ENCODE measurements around the gene LIMS3. TPM values are rescaled to one million over a fixed set of nuclear protein-coding genes. Genes with fewer than 3 reads are reported as not detected.
"Not testable (repeated sequence)": the region's sequence is repeated elsewhere in the genome, so short reads cannot be mapped to it uniquely, and the experiment has no call there.

Gene LIMS3
- total and polyA plus RNA-seq, 11 donors, result 0.61 to 8.2 (median 3.2) TPM

GRCh38 chr2:109927803-109928202 lies 29.3 kb downstream of the LIMS3 start:
- H3K4me3 ChIP-seq; H3K27ac ChIP-seq; H3K27me3 ChIP-seq; H3K4me1 ChIP-seq; ATAC-seq; H3K9me3 ChIP-seq; H3K36me3 ChIP-seq; intact Hi-C loops (cut with DNase I); DNase-seq: not testable (repeated sequence)
- WGBS, 4 donors, result no CpG with 5 or more reads among the region's 4 CpGs

- intact Hi-C loops (cut with DNase I); H3K36me3 ChIP-seq; H3K4me3 ChIP-seq; H3K27me3 ChIP-seq; H3K27ac ChIP-seq; ATAC-seq; H3K4me1 ChIP-seq; H3K9me3 ChIP-seq; DNase-seq: not testable (repeated sequence)
- WGBS, 4 donors, result no CpG with 5 or more reads among the region's 1 CpG
These were observed 30.7 kb downstream of the LIMS3 start for GRCh38 chr2:109929222-109929621.

GRCh38 chr2:109936534-109936933 lies 38.0 kb downstream of the LIMS3 start:
- H3K4me3 ChIP-seq; DNase-seq; ATAC-seq; H3K4me1 ChIP-seq; intact Hi-C loops (cut with DNase I); H3K36me3 ChIP-seq; H3K27ac ChIP-seq; H3K27me3 ChIP-seq; H3K9me3 ChIP-seq: not testable (repeated sequence)
- no CpG with 5 or more reads among the region's 6 CpGs for WGBS, 4 donors

- no CpG with 5 or more reads among the region's 3 CpGs for WGBS, 4 donors
- ATAC-seq; H3K27me3 ChIP-seq; DNase-seq; H3K4me3 ChIP-seq; H3K4me1 ChIP-seq; H3K27ac ChIP-seq; intact Hi-C loops (cut with DNase I); H3K9me3 ChIP-seq; H3K36me3 ChIP-seq: not testable (repeated sequence)
These were observed 46.9 kb downstream of the LIMS3 start for GRCh38 chr2:109945362-109945761.

- H3K27me3 ChIP-seq; H3K4me3 ChIP-seq; H3K36me3 ChIP-seq; DNase-seq; H3K27ac ChIP-seq; intact Hi-C loops (cut with DNase I); H3K9me3 ChIP-seq; H3K4me1 ChIP-seq: not testable (repeated sequence)
- no CpG with 5 or more reads among the region's 71 CpGs for WGBS, 4 donors
- peak in 3 of 4 donors; percentile 64 to 81 (median 72) for ATAC-seq
These were observed 48.9 kb downstream of the LIMS3 start for GRCh38 chr2:109947262-109947958.

- H3K27ac ChIP-seq; H3K36me3 ChIP-seq; H3K4me1 ChIP-seq; H3K9me3 ChIP-seq; intact Hi-C loops (cut with DNase I); H3K4me3 ChIP-seq; H3K27me3 ChIP-seq; DNase-seq: not testable (repeated sequence)
- ATAC-seq, result peak in 2 of 4 donors; percentile 27 to 44
- no CpG with 5 or more reads among the region's 31 CpGs for WGBS, 4 donors
These were observed 49.6 kb downstream of the LIMS3 start for GRCh38 chr2:109947959-109948520.

GRCh38 chr2:109950146-109950843 lies 51.8 kb downstream of the LIMS3 start:
- WGBS, 4 donors, result no CpG with 5 or more reads among the region's 9 CpGs
- H3K36me3 ChIP-seq; H3K4me3 ChIP-seq; H3K9me3 ChIP-seq; DNase-seq; H3K27ac ChIP-seq; intact Hi-C loops (cut with DNase I); H3K4me1 ChIP-seq; H3K27me3 ChIP-seq: not testable (repeated sequence)
- peak; percentile 15 to 75 (median 57) for ATAC-seq

GRCh38 chr2:109963942-109964341 lies 65.5 kb downstream of the LIMS3 start:
- not testable (repeated sequence) for ATAC-seq
- WGBS, 4 donors, result no CpG with 5 or more reads among the region's 1 CpG

GRCh38 chr2:109965482-109965881 lies 67.0 kb downstream of the LIMS3 start:
- H3K27ac ChIP-seq; intact Hi-C loops (cut with DNase I); DNase-seq; H3K4me3 ChIP-seq; H3K36me3 ChIP-seq; H3K27me3 ChIP-seq; H3K9me3 ChIP-seq; ATAC-seq; H3K4me1 ChIP-seq: not testable (repeated sequence)
- WGBS, 4 donors, result no CpG with 5 or more reads among the region's 1 CpG

More at GRCh38 chr2:109963942-109964341, 65.5 kb downstream of the LIMS3 start:
- H3K27me3 ChIP-seq; H3K4me1 ChIP-seq; intact Hi-C loops (cut with DNase I); DNase-seq; H3K27ac ChIP-seq; H3K9me3 ChIP-seq; H3K36me3 ChIP-seq; H3K4me3 ChIP-seq: not testable (repeated sequence)

- H3K27me3 ChIP-seq, result not testable (repeated sequence)
These were observed 67.7 kb downstream of the LIMS3 start for GRCh38 chr2:109966107-109966736.

GRCh38 chr2:109966858-109967257 lies 68.4 kb downstream of the LIMS3 start:
- H3K9me3 ChIP-seq; H3K27me3 ChIP-seq; H3K4me1 ChIP-seq; intact Hi-C loops (cut with DNase I); ATAC-seq; H3K4me3 ChIP-seq; H3K27ac ChIP-seq; H3K36me3 ChIP-seq; DNase-seq: not testable (repeated sequence)
- no CpG with 5 or more reads among the region's 1 CpG for WGBS, 4 donors

More at GRCh38 chr2:109966107-109966736, 67.7 kb downstream of the LIMS3 start:
- H3K9me3 ChIP-seq; H3K4me3 ChIP-seq; H3K36me3 ChIP-seq; H3K4me1 ChIP-seq; H3K27ac ChIP-seq; ATAC-seq; intact Hi-C loops (cut with DNase I); DNase-seq: not testable (repeated sequence)
- WGBS, 4 donors, result no CpG with 5 or more reads among the region's 3 CpGs

All from heart left ventricle (tissue), 16 donors.